ENCODE data around the gene RRP12.
"Not testable (repeated sequence)": the region's sequence is repeated elsewhere in the genome, so short reads cannot be mapped to it uniquely, and the experiment has no call there.

The RRP12 gene

GRCh38 chr10:97400665-97401454, at the start of gene RRP12:
Gene RRP12 (minus strand): TSS chr10:97401340. CDS start chr10:97401231, 109 bp downstream.
- peak; percentile 80 for DNase-seq (ENCODE audit: low read depth)

- DNase-seq (ENCODE audit: low read depth), result no peak
These were observed 49.7 kb upstream of the RRP12 start for GRCh38 chr10:97450828-97451227.

GRCh38 chr10:97445722-97446639, 44.8 kb upstream of the RRP12 start, which contains the start of the genes EXOSC1 and ZDHHC16:
Gene EXOSC1 (minus strand): TSS chr10:97446006. CDS start chr10:97445985, 21 bp downstream.
Gene ZDHHC16 (plus strand): TSS chr10:97446175. CDS start chr10:97451676, 5,501 bp downstream.
- peak; percentile 59 for DNase-seq (ENCODE audit: low read depth)

- DNase-seq (ENCODE audit: low read depth), result no peak
These were observed 44.2 kb upstream of the RRP12 start for GRCh38 chr10:97445357-97445721.

- DNase-seq (ENCODE audit: low read depth), result no peak
These were observed 43.1 kb upstream of the RRP12 start for GRCh38 chr10:97444212-97444611.

- DNase-seq (ENCODE audit: low read depth), result no peak
These were observed 41.1 kb upstream of the RRP12 start for GRCh38 chr10:97442277-97442676.

- DNase-seq (ENCODE audit: low read depth), result no peak
These were observed 34.1 kb upstream of the RRP12 start for GRCh38 chr10:97435211-97435610.

GRCh38 chr10:97434557-97434956, 33.4 kb upstream of the RRP12 start:
- DNase-seq (ENCODE audit: low read depth), result no peak

- no peak for DNase-seq (ENCODE audit: low read depth)
These were observed 32.9 kb upstream of the RRP12 start for GRCh38 chr10:97434055-97434454.

GRCh38 chr10:97428572-97428981, 27.4 kb upstream of the RRP12 start:
- DNase-seq (ENCODE audit: low read depth), result no peak

- DNase-seq (ENCODE audit: low read depth), result no peak
These were observed 26.5 kb upstream of the RRP12 start for GRCh38 chr10:97427571-97428179.

GRCh38 chr10:97426776-97427570, 25.8 kb upstream of the RRP12 start:
- no peak for DNase-seq (ENCODE audit: low read depth)

GRCh38 chr10:97425964-97426775, 25.0 kb upstream of the RRP12 start, which contains the start of gene PGAM1:
Gene PGAM1 (plus strand): TSS chr10:97426191. CDS start chr10:97426308, 117 bp downstream.
- DNase-seq (ENCODE audit: low read depth), result peak; percentile 62

- not testable (repeated sequence) for DNase-seq (ENCODE audit: low read depth)
These were observed 22.6 kb upstream of the RRP12 start for GRCh38 chr10:97423757-97424098.

- DNase-seq (ENCODE audit: low read depth), result no peak
These were observed 15.4 kb upstream of the RRP12 start for GRCh38 chr10:97416565-97416964.

- no peak for DNase-seq (ENCODE audit: low read depth)
These were observed 11.8 kb upstream of the RRP12 start for GRCh38 chr10:97412891-97413304.

GRCh38 chr10:97411406-97411805, 10.3 kb upstream of the RRP12 start:
- no peak for DNase-seq (ENCODE audit: low read depth)

GRCh38 chr10:97408496-97408992, 7.4 kb upstream of the RRP12 start:
- DNase-seq (ENCODE audit: low read depth), result no peak

- DNase-seq (ENCODE audit: low read depth), result no peak
These were observed 6.8 kb upstream of the RRP12 start for GRCh38 chr10:97407952-97408248.

GRCh38 chr10:97407211-97407951, 6.2 kb upstream of the RRP12 start:
- DNase-seq (ENCODE audit: low read depth), result no peak
